NCI-H446 treated with DMSO at 0.1 percent for 48 hours (cell line): ENCODE results near the gene TBX1.

Experiments
- DNase-seq: peaks from one replicate; lab custom pipeline; 2025; lab: John Stamatoyannopoulos, UW

The TBX1 gene

GRCh38 chr22:19800306-19800705 lies 39.7 kb downstream of the TBX1 start:
- no peak for DNase-seq

- DNase-seq: no peak
These were observed 40.2 kb downstream of the TBX1 start for GRCh38 chr22:19800761-19801244.

DNA sequence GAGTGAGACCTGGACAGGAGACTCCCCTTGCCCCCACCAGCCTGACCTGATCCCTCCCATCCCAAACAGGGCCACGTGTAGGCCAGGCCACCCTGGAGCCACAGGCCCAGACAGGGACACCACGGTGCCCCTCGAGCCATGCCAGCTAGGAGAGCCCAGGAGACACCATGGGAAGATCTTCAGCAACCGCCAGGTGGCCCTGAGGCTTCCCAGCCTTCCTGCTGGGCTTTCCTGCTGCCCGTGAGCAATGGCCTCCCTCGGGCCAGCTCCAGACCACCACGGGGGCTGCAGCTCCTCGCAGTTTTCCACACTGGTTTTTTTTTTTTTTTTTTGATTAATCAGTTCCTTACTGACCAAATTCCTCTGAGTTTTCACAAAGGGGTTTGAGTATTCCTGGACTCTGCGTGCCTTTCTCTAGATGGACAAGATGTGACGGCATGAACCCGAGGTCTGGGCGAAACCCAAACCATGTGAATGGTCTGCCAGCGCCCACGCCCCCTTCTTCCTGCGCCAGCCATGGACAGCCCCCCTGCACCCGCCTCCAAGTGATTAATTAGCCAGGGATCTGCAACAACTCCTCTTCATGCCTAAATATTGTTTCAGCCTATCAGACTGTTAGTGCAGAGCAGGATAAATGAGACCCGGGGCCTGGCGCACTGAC lies 40.9 kb downstream of the TBX1 start:
- DNase-seq: no peak

- no peak for DNase-seq
These were observed 41.7 kb downstream of the TBX1 start for GRCh38 chr22:19802001-19802893.

DNA sequence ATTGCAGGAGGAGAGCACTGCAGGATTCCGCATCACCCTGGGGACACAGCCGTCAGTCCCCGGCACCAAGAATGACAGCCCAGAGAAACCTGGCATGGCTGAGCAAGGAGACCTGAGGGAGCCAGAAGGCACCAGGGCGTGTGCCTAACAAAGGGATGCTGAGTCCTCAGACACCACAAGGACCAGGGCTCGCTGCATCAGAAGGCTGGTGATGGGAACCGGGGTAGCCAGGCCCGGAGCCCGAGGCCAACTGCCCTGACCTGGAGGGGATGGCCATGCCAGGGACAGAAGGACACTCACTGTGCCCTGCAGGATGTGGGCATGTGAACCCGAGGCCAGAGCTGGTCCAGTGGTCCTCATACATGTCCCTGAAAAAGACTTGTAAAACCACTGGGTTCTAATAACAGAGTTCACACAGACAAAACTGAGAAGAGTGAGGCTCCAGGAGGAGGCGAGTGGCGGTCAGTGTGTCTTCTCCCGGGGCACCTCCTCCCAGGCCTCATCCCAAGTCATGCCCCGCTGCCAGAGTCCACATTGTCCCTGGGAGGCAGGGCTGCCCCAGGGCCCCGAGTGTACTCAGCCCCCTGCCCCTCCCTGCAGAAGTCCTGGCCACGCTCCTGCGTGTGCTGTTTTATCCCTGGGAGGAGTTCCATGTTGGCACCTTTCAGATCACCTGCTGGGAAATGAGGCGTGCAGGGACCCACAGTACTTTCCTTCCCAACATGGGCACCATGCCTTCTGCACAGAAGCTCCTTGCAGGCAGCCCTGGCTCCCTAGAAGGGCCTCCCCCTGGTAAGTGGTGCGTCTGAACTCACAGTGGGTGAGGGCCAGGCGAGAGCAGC lies 42.5 kb downstream of the TBX1 start:
- no peak for DNase-seq

DNA sequence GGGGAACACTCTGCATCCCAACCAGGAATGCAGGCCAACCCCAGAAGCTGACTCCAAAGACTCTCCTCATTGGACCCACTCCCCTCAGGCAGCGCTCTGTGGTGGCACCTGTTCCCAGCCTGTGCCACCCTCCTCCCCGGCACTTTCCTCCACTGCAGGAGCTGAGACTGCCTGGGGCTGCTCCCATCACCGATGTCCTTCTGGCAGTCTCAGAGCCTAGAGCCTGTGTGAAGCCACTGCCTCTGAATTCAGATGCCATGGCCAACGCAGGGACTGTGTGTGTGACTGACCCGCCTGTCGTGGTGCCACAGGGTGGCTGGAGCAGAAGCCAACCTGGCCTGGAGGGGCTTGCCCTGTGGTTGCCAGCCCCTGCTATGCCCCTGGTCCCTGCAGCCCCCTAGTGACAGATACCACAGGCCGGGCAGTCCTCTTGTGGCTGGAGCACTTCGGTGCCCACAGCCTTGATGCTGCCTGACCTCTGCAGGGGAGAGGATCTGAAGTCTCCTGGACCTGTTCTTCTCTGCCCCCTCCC lies 43.2 kb downstream of the TBX1 start:
- no peak for DNase-seq

GRCh38 chr22:19805821-19806212 lies 45.2 kb downstream of the TBX1 start:
- no peak for DNase-seq

DNA sequence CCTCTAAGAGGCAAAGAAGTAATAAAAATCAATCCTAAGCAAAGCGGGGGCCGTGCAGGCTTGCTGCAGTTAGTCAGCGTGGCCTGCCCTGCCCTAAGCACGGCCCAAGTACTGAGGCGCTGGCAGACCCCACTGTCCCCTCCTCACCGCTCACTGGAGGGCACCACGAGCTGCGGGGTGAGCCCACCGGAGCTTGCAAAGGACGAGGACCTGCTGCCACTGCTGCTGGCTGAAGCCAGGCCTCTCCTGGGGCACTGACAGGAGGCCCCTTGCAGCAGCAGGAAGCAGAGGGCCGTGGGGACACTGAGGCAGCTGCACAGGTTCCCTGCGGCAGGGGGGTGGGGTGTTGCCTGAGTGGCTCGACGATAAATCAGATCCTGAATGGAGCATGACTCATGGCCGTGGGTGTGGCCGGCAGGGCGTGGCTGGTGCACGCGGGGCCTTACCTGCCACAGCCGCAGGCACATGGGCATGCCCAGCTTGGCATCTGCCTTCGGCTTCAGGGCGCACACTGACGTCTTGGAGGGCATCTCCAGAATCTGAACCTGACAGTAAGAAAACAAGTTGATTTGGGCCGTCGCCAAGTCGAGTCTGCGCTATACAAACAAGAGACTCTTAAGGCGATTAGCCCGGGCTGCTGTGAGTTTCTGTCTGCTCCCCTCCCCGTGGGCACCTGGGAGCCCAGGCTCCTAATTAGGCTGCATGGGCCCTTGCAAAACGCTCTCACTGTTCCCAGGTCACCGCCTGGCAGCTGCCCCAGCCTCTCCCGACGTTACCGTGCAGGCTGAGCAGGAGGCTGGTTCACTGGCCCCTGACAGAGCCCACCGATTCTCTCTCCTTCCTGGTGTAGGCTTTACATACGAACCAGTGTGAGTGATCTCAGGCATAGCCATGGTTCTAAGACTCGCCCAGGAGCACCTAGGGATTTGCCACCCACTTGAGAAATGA lies 45.9 kb downstream of the TBX1 start:
- DNase-seq: no peak

DNA sequence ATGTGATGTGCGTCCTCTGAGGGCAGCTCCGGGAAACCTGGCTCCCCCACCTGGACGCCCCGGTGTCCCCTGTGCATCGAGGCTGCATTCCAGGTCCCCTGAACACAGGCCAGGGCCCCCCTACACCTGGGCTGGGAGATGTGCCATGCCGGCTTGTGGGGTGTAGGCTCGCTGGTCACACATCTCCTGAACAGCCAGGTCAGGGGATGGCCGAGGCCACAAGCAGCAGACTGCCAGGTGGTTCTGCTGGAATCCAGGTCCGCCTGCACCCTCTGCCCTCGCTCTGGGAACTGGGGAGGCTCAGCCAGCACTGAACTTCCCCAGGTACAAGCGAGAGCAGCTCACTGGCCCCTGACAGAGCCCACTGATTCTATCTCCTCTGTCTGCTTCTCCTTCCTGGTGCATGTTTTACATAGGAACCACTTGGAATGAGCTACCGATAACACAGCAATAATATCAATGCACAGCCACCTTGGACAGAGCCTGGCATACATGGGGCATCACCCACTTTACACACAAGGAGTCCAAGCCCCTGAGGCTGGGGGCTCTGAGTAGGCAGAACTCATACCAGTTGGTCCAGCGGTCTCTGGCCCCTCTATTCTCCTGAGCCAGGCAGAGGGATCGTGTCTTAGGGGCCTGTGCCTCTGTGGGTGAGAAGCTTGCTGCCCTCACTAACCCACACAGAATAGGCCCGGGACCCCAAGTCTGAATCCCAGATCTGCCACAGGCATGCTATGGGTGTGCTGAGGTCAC lies 46.8 kb downstream of the TBX1 start:
- no peak for DNase-seq

DNA sequence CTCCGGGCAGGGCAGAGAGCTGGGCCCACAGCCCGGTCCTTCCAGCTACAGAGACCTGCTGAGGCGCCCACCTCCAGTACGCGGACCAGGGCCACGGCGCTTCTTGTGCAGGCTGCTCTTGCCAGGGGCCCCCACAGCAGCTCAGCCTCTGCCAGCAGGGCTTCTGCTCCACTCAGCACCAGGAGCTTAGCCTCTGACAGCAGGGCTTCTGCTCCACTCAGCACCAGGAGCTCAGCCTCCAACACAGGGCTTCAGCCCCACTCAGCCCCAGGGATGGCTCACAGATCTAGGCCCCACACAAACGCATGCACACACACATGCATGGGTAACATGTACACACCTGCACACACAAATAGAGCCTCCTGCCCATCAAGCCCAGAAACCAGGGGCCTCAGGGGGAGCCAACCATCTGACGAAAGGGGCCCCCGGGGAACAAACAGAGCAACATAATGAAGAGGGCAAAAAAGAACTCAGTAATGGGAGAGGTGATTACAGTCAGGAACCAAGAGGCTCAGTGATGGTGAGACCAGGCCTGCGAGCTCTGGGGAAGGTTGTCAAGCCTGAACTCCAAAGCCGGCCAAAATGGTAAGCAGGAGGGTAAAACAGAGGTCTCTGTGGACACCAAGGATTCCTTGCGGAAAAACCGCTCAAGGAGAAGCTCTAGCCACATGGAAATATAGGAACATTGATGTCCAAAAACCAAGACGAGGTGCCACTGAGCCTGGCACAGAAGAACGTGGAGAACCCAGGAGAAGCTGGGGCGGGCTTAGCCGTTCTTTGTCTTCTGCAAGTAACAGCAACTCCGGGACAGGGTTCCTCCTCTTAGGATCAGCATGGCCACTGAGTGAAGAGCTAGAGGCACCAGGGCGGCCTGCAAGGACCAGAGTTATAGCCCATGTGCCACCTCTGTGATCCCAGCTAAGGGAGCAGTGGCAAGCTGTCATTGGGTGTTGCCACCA lies 47.6 kb downstream of the TBX1 start:
- DNase-seq: no peak

DNA sequence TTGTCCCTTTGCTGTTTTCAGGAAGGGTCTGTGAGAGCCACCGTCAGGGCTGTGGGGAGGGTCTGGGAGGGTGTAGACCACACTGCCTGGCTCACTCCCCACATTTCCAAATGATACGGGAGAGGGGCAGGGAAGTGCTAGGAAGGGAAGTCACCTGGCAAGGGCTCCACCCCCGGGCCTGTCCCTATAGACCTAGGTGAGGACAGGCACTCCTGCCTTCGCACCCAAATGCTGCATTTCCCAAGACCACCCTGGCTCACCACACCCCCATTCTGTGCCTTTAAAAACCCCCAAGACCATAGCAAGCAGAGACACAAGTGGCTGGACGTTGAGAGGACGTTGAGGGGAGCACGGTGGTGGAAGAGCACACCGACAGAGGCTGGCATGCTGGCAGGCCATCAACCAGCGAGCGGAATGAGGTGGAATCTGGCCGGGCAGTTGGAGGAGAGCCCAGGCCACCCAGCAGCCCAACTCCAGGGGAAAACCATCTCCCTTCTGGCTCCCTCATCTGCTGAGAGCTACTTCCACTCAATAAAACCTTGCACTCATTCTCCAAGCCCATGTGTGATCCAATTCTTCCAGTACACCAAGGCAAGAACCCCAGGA lies 48.4 kb downstream of the TBX1 start:
- DNase-seq: no peak

DNA sequence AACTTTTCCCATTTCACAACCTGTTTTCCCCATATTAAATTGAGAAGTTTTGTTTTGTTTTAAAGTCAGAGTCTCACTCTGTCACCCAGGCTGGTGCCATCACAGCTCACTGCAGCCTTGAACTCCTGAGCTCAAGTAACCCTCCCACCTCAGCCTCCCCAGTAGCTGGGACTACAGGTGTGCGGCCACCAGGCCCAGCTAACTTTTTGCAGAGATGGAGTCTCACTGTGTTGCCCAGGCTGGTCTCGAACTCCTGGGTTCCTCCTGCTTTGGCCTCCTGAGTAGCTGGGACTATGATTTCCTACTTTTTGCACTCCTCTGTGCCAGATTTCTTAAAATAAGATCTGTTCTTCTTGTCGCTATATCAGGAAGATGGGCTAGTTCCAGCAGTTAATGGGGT lies 49.2 kb downstream of the TBX1 start:
- no peak for DNase-seq

DNA sequence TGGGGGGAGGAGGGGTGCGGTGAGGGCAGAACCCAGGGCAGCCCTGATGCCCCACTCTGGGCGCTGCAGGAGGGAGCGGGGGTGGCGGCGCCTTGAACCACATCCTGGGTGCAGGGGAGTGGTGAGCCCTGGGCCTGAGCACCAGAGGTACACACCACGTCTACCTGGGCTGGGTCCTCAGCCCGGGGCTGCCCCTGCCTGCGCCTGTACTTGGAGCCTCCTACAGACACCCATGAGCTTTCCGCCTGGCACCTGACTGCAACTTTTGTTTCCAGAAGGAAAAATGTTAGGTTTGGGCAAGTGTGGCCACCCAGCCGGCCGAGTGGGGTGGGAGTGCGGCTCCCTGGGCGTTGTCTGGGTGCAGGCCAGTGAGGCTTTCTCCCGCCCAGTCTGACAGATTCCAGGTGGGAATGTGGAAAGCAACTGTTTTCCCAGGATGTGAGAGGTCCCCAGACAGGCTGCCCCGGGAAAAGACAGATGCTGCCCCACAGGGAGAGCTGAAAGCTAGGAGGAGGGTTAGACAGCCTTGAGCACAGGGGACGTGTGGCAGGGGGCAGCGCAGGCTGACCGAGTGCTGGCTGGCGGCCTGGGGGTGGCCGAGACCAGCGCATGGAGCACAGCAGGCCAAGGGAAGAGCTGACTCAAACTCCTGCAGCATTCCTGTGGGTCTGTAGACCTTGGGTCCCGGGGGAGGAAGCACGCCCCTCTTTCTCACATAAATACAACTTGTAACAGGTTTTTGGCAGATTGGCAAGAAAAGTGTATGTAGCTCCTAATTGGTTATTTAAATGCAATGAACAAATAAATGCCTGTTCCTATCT lies 50.0 kb downstream of the TBX1 start:
- DNase-seq: peak; percentile 9

- DNase-seq: no peak
These were observed 50.6 kb downstream of the TBX1 start for GRCh38 chr22:19811211-19811621.

GRCh38 chr22:19811811-19812771 lies 51.5 kb downstream of the TBX1 start:
- DNase-seq: no peak

DNA sequence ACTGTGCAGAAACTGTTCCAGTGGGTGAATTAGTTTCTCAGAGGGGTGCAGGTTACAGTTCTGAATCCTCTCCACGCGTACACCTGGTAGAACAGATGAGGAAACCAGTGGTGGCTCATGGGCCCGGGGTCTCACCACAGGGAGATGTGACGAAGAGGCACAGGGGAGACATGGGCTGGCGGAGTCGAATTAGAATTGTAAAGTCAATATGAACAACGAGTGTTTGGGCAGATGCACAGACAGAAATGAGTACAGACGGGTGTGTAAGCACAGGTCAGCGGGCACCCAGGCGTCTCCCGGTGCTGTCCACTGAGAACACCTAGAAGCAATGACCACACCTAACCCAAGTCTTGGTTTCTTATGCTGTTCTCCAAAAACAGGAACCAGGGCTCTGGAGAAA lies 52.3 kb downstream of the TBX1 start:
- DNase-seq: no peak

DNA sequence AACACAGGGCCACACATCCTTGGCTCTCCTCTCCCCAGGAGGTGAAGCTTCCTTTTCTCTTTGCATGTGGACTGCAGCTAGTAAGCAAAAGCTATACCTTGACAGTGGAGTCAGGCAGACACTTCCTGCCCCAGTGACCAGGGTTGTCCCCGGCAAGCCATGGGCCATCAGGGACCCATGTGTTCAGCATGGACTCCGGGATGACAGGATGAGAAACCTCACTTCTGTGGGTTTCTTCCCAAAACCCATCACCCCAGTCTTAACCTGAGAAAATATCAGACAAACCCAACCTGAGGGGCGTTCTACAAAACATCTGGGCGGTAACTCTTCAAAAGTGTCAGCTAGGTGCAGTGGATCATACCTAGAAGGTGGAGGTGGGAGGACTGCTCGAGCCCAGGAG lies 53.9 kb downstream of the TBX1 start:
- DNase-seq: no peak
